Activated naive CD8-positive, alpha-beta T cell treated with anti-CD3 and anti-CD28 coated beads, Interleukin-2, amount 50 U/mL, for 16 hours (primary cell): Measurements from ENCODE around the gene CEP104.

Experiments
- DNase-seq: peaks from one replicate; pipeline ENCODE4 v3.0.0-alpha.2; 2020; ENCODE audit warnings: low read depth, low spot score

CEP104 gene

DNA sequence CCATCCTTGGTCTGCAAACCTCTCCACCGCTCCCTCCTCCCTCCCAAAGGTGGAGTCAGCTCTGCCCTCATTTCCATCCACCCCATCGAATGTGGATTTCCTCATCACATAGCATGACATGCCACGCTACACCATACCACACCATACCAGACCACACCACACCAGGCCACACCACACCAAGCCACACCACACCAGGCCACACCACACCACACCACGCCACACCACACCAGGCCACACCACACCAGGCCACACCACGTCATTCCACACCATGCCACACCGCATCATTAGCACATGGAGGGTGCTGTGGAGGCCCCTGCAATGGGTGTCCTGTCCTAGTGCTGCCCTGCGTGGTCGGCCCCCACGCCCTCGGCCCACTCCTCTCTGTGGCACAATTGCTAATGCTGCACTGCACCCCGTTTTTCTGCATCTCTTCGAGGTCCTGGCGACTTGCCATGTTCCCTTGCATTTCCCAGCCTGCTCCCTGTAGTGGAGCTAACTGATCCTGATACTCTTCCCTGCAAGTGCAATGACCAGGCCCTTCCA is 11.5 kb upstream of the CEP104 start:
- DNase-seq: no peak

GRCh38 chr1:3865606-3866160 is 8.7 kb upstream of the CEP104 start:
- no peak for DNase-seq

DNA sequence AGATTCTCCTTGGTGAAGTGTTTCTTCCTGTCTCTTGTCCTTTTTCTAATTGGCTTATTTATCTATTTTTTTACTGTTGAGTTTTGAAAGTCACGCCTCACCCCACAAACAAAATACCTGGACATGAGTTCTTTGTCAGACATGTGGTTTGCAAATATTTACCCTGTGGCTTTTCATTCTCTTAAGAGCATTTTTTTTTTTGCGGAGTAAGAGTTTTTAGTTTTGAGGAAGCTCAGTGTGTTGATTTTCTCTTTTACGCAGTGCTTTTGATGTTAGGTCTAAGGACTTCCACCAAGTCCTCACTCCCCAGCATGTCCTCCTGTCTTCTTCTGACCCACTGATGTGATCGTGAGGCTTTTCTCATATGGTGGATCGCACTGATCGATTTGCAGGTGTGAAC is 7.9 kb upstream of the CEP104 start:
- DNase-seq: no peak

DNA sequence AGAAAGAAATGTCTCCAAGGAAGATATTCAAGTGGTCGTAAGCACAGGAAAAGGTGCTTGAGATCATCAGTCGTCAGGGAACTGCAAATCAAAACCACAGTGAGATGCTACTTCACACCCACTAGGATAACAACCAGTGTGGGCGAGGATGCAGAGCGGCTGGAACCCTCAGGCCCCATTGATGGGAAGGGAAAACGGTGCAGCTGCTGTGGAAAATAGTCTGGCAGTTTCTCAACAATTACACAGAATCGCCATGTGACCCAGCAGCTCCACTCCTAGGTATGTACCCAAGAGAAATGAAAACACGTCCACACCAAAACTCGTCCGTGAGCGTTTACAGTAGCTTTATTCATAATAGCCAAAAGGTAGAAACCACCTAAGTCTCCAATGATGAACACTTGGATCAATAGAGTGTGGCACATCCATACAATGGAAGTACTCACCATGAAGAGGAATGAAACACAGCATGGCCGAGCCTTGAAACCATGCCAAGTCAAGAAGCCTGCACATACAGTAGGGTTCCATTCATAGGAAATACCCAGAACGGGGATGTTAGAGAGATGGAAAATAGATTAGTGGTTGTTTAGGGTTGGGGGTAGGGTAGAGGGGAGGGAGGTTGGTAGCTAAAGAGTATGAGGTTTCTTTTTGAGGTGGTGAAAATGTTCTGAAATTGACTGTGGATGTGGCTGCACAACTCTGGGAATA is 6.4 kb upstream of the CEP104 start:
- no peak for DNase-seq

GRCh38 chr1:3858231-3858981 is 1.4 kb upstream of the CEP104 start:
- no peak for DNase-seq

GRCh38 chr1:3857791-3858129 is 749 bp upstream of the CEP104 start:
- DNase-seq: no peak

DNA sequence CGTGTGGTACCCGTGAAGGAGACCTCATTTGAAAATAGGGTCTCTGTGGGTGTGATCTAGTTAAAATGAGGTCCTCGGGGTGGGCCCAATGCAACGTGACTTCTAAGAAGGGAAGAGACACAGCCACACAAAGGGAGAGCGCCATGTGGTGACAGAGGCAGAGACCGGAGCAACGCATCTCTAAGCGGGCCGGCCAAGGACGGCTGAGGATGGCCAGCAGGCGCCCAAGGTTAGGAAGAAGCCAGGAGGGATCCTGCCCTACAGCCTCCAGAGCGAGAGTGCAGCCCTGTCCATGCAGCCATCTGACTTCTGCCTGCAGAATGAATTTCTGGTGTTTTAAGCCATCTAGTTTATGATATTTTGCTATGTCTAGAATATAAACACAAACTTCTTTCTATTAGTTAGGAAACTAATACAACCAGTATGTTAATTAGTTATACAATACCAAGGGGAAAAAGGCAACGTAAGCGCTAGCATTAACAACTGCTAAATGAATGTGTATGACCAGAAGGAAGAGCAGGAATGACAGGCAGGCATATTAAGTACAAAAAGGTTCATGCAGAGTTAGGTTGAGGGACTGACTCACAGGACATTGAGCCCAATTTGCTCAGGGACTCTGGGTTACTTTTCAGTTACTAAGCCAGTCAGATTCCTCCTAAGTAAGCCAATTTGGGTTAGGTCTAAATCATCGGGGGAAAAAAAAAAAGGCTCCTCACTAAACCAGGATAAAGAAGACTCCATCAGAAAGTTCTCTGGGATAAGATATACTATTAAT is 4.1 kb downstream of the CEP104 start:
- no peak for DNase-seq

DNA sequence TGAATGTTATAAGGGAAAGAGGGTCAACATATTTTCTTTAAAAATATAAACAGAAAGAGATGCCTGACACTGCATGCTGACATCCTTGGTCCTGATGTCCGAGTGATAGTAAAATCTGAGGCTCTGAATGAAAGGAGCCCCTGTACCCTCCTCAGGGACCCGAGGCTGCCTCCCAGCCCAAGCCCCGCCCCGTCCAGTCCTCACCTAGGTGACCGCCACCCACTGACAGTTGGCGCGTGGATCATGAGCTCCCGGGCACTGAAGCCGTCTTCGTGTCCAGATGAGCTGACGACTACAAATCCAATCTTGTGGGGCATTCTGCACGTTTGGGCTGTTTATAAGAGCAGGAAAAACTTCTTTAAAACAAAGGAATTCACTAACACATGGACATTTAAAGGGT is 4.9 kb downstream of the CEP104 start:
- DNase-seq: no peak

- DNase-seq: no peak
Observed at GRCh38 chr1:3851292-3851691, 5.7 kb downstream of the CEP104 start.

GRCh38 chr1:3850857-3851256 is 6.2 kb downstream of the CEP104 start:
- no peak for DNase-seq

DNA sequence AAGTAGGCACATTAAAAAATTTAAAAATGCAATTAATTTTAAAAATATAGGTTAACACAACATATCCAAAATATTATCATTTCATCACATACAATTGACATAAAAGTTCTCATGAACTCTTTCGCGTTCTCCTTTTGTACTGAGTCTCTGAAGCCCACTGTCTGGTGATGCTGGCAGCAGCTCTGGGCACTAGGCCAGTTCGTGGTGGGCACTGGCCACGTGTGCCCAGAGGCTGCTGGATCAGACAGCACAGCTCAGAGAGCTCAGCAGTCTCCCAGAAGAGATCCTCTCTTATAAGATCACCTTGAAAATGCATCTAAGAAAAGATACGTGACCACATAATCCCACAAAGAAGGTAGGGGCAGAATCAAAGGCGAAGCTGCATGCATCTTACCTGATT is 9.9 kb downstream of the CEP104 start:
- no peak for DNase-seq

DNA sequence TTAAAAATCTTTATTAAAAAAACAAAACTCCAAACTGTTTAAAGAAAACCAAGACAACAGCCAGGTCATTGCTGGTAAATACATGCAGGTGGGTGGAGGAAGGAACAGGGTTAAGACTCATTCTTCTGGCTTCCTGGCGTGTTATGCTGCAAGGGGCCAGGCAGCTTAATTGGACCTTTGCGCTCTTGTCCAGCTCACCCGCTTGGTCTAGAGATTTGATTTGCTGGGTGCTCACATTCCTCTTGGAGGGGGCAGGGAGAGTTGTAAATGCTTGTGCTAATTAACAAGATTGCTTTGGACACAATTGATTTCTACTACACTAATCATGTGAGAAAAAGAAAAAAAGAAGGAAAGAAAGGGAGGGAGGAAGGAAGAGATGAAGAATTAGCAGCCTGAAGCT is 10.5 kb downstream of the CEP104 start:
- no peak for DNase-seq

DNA sequence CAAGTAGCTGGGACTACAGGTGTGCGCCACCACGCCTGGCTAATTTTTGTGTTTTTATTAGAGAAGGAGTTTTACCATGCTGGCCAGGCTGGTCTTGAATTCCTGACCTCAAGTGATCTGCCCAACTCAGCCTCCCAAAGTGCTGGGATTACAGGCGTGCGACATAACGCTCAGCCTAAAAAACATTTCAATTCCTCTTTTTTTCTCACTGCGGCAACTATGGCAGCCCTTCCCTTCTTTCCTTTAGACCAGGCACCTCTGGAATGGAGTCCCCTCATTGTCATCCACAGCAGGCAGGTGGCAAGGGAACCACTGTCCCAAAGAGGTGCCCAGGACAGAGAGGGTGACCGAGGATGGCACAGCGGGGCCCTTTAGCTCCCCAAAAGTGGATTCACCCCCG is 14.1 kb downstream of the CEP104 start:
- no peak for DNase-seq

GRCh38 chr1:3841491-3841890 is 15.5 kb downstream of the CEP104 start:
- no peak for DNase-seq

GRCh38 chr1:3838788-3839187 is 18.2 kb downstream of the CEP104 start:
- DNase-seq: no peak

- no peak for DNase-seq
Observed at GRCh38 chr1:3837685-3838084, 19.3 kb downstream of the CEP104 start.

- no peak for DNase-seq
Observed at GRCh38 chr1:3837200-3837599, 19.8 kb downstream of the CEP104 start.

GRCh38 chr1:3836421-3836820 is 20.6 kb downstream of the CEP104 start:
- DNase-seq: no peak

DNA sequence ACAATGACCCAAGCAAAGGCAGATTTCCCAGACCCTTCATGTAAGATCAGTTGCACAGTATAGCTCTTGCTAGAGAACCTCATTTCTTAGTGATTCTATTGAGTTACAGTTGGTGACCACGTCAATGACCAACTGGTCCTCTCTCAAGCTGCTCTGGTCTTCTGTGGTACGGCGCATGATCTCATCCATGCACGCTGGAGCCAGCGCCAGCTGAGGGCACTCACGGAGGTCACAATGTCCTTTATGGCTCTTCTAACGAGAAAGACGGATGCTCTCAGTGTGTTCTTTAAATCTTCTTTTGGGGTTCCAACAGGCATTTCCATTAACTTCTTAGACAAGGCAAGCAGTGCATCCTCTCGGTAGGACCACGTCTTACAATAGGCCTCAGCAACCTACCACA is 22.3 kb downstream of the CEP104 start:
- no peak for DNase-seq

- no peak for DNase-seq
Observed at GRCh38 chr1:3831689-3832088, 25.3 kb downstream of the CEP104 start.

GRCh38 chr1:3828391-3828790 is 28.6 kb downstream of the CEP104 start:
- DNase-seq: no peak

DNA sequence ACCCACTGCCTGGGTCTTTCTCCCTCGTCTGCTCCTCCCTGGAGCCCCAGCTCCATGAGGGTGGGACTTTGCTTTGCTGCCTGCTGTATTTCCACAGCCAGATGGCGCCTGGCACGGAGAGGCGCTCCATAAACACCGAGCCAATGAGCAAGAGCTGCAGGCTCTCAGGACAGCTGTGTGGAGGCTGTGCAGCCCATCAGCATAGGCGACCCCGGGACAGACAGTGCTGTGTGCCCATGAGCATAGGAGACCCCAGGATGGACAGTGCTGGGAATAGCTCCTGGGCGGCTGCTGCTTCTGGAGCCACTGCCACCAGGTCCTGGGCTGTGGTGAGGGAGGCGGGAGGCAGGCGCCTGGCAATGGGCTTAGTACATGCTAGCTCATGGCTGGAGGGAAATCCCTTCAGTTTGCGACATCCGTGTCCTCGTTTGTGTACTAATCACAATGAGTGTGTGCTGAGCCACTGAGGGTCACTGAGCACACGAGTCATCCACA is 29.2 kb downstream of the CEP104 start:
- no peak for DNase-seq
